GM23248 (cell line): ENCODE measurements around the gene CCDC28B. TPM values are rescaled to one million over a fixed set of nuclear protein-coding genes. Genes with fewer than 3 reads are reported as not detected.
A peak's percentile ranks its signal among the peaks of the same experiment; 100 is the strongest.

Experiments
- DNase-seq: peaks from one replicate; pipeline ENCODE4 v3.0.0-alpha.2; 2015
- H2AFZ ChIP-seq: fragments of 200-600 bp; sonication (generic); 2 replicates; pipeline ENCODE4 v1.6.1; 2016; ENCODE audit warnings: antibody characterized with exemption
- H3F3A ChIP-seq: fragments of 200-600 bp; sonication (generic); 2 replicates; pipeline ENCODE4 v1.6.1; 2016; ENCODE audit warnings: mild to moderate bottlenecking, antibody characterized with exemption, mixed run types; ENCODE audit not compliant: insufficient read depth
- H3K27ac ChIP-seq: fragments of 200-600 bp; sonication (generic); 2 replicates; pipeline ENCODE4 v1.5.1; 2016; ENCODE audit warnings: mild to moderate bottlenecking
- H3K27me3 ChIP-seq: fragments of 200-600 bp; sonication (generic); replicated peaks from 2 replicates; pipeline ENCODE4 v1.6.1; 2016; ENCODE audit warnings: mild to moderate bottlenecking; ENCODE audit not compliant: insufficient read depth
- H3K36me3 ChIP-seq: fragments of 200-600 bp; sonication (generic); 2 replicates; pipeline ENCODE4 v1.6.1; 2016; ENCODE audit warnings: low read depth, mild to moderate bottlenecking
- H3K4me1 ChIP-seq: fragments of 200-600 bp; sonication (generic); 2 replicates; pipeline ENCODE4 v1.6.1; 2016; ENCODE audit warnings: mild to moderate bottlenecking; ENCODE audit not compliant: insufficient read depth
- H3K4me2 ChIP-seq: fragments of 200-600 bp; sonication (generic); one replicate; pipeline ENCODE4 v1.6.1; 2016; ENCODE audit warnings: mild to moderate bottlenecking; ENCODE audit not compliant: unreplicated experiment
- H3K4me3 ChIP-seq: fragments of 200-600 bp; sonication (generic); 2 replicates; pipeline ENCODE4 v1.5.1; 2016; ENCODE audit warnings: mild to moderate bottlenecking
- H3K79me2 ChIP-seq: fragments of 200-600 bp; sonication (generic); 2 replicates; pipeline ENCODE4 v1.6.1; 2016; ENCODE audit warnings: mild to moderate bottlenecking; ENCODE audit not compliant: insufficient read depth
- H3K9ac ChIP-seq: fragments of 200-600 bp; sonication (generic); 2 replicates; pipeline ENCODE4 v1.6.1; 2016; ENCODE audit warnings: mild to moderate bottlenecking
- H3K9me2 ChIP-seq: fragments of 200-600 bp; sonication (generic); 2 replicates; pipeline ENCODE4 v1.6.1; 2016; ENCODE audit warnings: mixed run types, mild to moderate bottlenecking, moderate library complexity; ENCODE audit not compliant: insufficient read depth
- H3K9me3 ChIP-seq: fragments of 200-600 bp; sonication (generic); one replicate; pipeline ENCODE4 v1.6.1; 2017; ENCODE audit warnings: low read depth
- H4K20me1 ChIP-seq: fragments of 200-600 bp; sonication (generic); 2 replicates; pipeline ENCODE4 v1.6.0; 2016; ENCODE audit not compliant: insufficient read depth
- EZH2 ChIP-seq: fragments of 200-600 bp; sonication (generic); IDR thresholded peaks from 2 replicates; pipeline ENCODE4 v1.6.1; 2018; ENCODE audit warnings: antibody characterized with exemption, mild to moderate bottlenecking; ENCODE audit not compliant: insufficient read depth, poor library complexity, severe bottlenecking
- EZH2phosphoT487 ChIP-seq: fragments of 200-600 bp; sonication (generic); IDR thresholded peaks from 2 replicates; pipeline ENCODE4 v1.6.1; 2018; ENCODE audit warnings: antibody characterized with exemption, moderate library complexity, mild to moderate bottlenecking, low read depth; ENCODE audit not compliant: insufficient read depth
- WGBS, 2 experiments: methylation state at CpG; one replicate each; pipeline ENCODE4 v1.1.6; 2015 to 2017; ENCODE audit warnings: low lambda C conversion rate in 2 of 2, low coverage in 1 of 2; ENCODE audit errors: missing lambda C conversion rate in 2 of 2; 5-methylcytosine and 5-hydroxymethylcytosine counted together
- in situ Hi-C: fragments of 300-500 bp; cut with MboI; formaldehyde crosslinking; loops from 2 replicates; pipeline ENCODE4 v1.15.0; 2020
- polyA plus RNA-seq: library from polyadenylated mRNA; unstranded; fragments of >200 nt; fragmentation: Nextera tagmentation; extraction: Ambion mirVana; gene quantifications from 2 replicates; pipeline ENCODE4 v1.2.1, GENCODE V29; 2016
- total RNA-seq: library from RNA; depleted of rRNA; stranded (reverse); fragments of >200 nt; shearing (Covaris generic); gene quantifications from 2 replicates; pipeline ENCODE4 v1.2.3, GENCODE V29; 2014

The CCDC28B gene
- total and polyA plus RNA-seq, 2 experiments from 2014 or later = 17.7 to 19.7 TPM

DNA sequence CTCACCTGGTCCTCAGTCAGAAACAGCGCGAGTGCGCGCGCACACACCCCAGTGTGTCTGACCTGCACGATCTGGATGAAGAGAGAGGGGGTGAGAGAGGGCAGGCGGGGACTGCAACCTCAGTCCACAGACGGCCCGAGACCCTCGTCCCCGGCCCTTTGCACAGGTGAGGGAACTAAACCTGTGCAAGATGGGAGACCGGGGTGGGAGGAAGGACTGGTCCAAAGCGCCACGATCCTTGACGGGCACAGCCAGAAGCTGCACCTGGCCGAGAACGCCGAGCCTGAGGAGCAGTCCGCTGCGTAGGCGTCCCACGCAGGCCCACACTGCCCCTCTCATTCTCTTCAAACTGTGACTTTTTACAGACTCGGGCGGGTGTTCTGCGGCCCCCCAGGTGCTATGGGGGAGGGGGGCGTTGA, 4.6 kb downstream of the CCDC28B start:
- H3K9me2 ChIP-seq = no peaks in the 10 kb centered on the region
- WGBS, 2 experiments = 21 to 25% methylated on average over 25 to 26 of the region's 26 CpGs
- no peaks in the 10 kb centered on the region for H3K9me3 ChIP-seq
- no peaks in the 10 kb centered on the region for H4K20me1 ChIP-seq
- peak overlapping the region; percentile 79 for H2AFZ ChIP-seq
- H3K27me3 ChIP-seq = no peaks in the 10 kb centered on the region
- H3F3A ChIP-seq = peaks cover 7% of the 10 kb centered on the region
- peak overlapping the region; percentile 88 for H3K9ac ChIP-seq
- in situ Hi-C loops = no loop called here
- TF ChIP-seq EZH2phosphoT487 (no peak), EZH2 (no peak)
- peak overlapping the region; percentile 18; the same call in 1 of the 2 replicates for H3K27ac ChIP-seq
- H3K4me1 ChIP-seq = peaks cover 10% of the 10 kb centered on the region; the same call in 1 of the 2 replicates
- H3K4me2 ChIP-seq = peak overlapping the region; percentile 91
- H3K36me3 ChIP-seq = no peaks in the 10 kb centered on the region
- no peaks in the 10 kb centered on the region for H3K79me2 ChIP-seq
- DNase-seq = peak; percentile 53
- H3K4me3 ChIP-seq = peak overlapping the region; percentile 79

DNA sequence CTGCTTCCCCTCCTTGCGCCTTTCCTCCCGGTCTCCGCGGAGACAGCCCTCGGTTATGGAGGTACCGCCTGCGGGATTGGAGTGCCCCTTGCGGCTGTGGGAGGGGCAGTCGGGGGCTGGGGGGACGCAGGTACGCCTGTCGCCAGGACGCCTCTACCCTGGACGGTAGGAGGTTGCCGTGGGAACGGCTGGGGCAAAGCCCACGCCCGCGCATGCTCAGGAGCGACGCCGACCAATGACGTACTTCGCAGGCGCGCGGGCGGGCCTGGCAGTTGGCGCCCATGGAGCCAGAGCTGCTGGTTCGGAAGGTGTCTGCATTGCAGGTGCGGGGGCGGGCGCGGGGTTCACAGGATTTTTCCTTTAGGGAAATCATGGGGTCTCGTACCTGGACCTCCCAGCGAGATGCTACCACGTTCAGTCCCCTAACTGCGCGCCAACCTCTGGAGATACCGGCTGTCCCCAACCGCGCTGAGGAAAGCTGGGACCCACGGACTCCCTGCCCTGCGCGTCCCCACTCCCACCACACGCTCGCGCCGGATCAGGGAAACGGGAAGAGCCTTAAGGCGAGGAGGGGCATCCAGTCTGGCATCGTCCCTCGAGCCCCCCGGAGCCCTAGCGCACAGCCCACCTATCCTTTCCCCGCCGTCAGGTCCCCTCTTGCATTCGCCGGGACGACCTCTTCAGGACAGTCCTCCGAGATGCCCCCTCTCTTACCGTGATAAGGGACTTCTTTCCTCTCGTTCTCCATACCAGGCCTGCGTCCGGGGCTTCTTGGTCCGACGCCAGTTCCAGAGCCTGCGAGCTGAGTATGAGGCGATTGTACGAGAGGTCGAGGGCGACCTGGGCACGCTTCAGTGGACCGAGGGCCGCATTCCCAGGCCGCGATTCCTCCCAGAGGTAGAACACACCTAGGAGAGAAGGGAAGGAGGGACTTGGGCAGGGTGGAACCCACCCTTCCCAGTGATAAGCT, 5.3 kb downstream of the CCDC28B start, which contains the start of gene IQCC:
IQCC (plus strand) TSS at position 271 of the 970 bp plus-strand sequence; CDS start at position 282, 11 bp downstream.
- Histone ChIP-seq H3K27me3 (no peaks in the 10 kb centered on the region), H4K20me1 (no peaks in the 10 kb centered on the region), H3K9ac (peak within 1 kb of the TSS; percentile 88), H3K4me2 (peak within 1 kb of the TSS; percentile 91), H2AFZ (peak within 1 kb of the TSS; percentile 79), H3K27ac (peak within 1 kb of the TSS; percentile 18; the same call in 1 of the 2 replicates), H3K9me2 (no peaks in the 10 kb centered on the region), H3K4me3 (peak within 1 kb of the TSS; percentile 79), H3K4me1 (peaks cover 9% of the 10 kb centered on the region; the same call in 1 of the 2 replicates), H3K79me2 (no peaks in the 10 kb centered on the region), H3K36me3 (no peaks in the 10 kb centered on the region), H3K9me3 (no peaks in the 10 kb centered on the region), H3F3A (0 out of 2 replicates have a peak, but pooled peaks cover 5% of the 10 kb centered on the region)
- peak; percentile 96 for DNase-seq
- TF ChIP-seq EZH2 = no peak
- no peak for TF ChIP-seq EZH2phosphoT487
- WGBS, 2 experiments = 2% methylated on average over 73 to 77 of the region's 77 CpGs
- in situ Hi-C loops = no loop called here

GRCh38 chr1:32208469-32208868, 8.1 kb downstream of the CCDC28B start:
- in situ Hi-C loops = no loop called here
- Histone ChIP-seq H3K4me1 (no peaks in the 10 kb centered on the region), H3K27ac (no peak overlapping the region)

GRCh38 chr1:32208891-32209328, 8.5 kb downstream of the CCDC28B start, which contains the start of gene DCDC2B:
Gene DCDC2B (plus strand): TSS chr1:32209089. CDS start chr1:32209094, 5 bp downstream.
- no peak within 1 kb of the TSS for H3K27ac ChIP-seq
- H3K9me3 ChIP-seq = no peaks in the 10 kb centered on the region
- H3K27me3 ChIP-seq = no peaks in the 10 kb centered on the region
- H3K4me3 ChIP-seq = no peak within 1 kb of the TSS
- WGBS, 2 experiments = 69 to 74% methylated on average over 5 of the region's 5 CpGs
- no peaks in the 10 kb centered on the region for H3K4me1 ChIP-seq
- H3K4me2 ChIP-seq = no peak within 1 kb of the TSS
- in situ Hi-C loops = no loop called here
- DNase-seq = peak; percentile 29
- no peaks in the 10 kb centered on the region for H4K20me1 ChIP-seq
- no peaks in the 10 kb centered on the region for H3K36me3 ChIP-seq
- TF ChIP-seq EZH2phosphoT487 (no peak), EZH2 (no peak)
- H3K79me2 ChIP-seq = no peaks in the 10 kb centered on the region
- H3F3A ChIP-seq = 0 out of 2 replicates have a peak, but pooled peaks cover 5% of the 10 kb centered on the region
- H3K9ac ChIP-seq = no peak within 1 kb of the TSS
- no peaks in the 10 kb centered on the region for H3K9me2 ChIP-seq
- no peak within 1 kb of the TSS for H2AFZ ChIP-seq

More at GRCh38 chr1:32208469-32208868, 8.1 kb downstream of the CCDC28B start:
- Histone ChIP-seq H4K20me1 (no peaks in the 10 kb centered on the region), H2AFZ (no peak overlapping the region), H3K9ac (no peak overlapping the region), H3F3A (0 out of 2 replicates have a peak, but pooled peaks cover 5% of the 10 kb centered on the region), H3K9me2 (no peaks in the 10 kb centered on the region), H3K27me3 (no peaks in the 10 kb centered on the region), H3K9me3 (no peaks in the 10 kb centered on the region), H3K4me3 (no peak overlapping the region), H3K36me3 (no peaks in the 10 kb centered on the region), H3K79me2 (no peaks in the 10 kb centered on the region), H3K4me2 (no peak overlapping the region)
- 78 to 84% methylated on average over 6 of the region's 6 CpGs for WGBS, 2 experiments
- no peak for DNase-seq
- TF ChIP-seq EZH2 (no peak), EZH2phosphoT487 (no peak)
